Liver (tissue), 9 donors: ENCODE results near the gene ETV6. TPM values are rescaled to one million over a fixed set of nuclear protein-coding genes. Genes with fewer than 3 reads are reported as not detected.

Experiments used
- DNase-seq: peaks from one replicate; pipeline ENCODE4 v3.0.0-alpha.2; 2017; ENCODE audit warnings: low spot score
- H3K27ac ChIP-seq, 2 donors: one replicate each; pipeline ENCODE4 v1.7.0; 2013; ENCODE audit warnings: inconsistent platforms in 2 of 2, low read length in 2 of 2, control low read depth in 1 of 2, low read depth in 1 of 2, mild to moderate bottlenecking in 1 of 2
- H3K27me3 ChIP-seq, 4 donors: one replicate each; pipeline versions ENCODE4 v1.6.1 to v1.7.0; 2013; ENCODE audit warnings: low read length in 3 of 4, inconsistent platforms in 1 of 4, mild to moderate bottlenecking in 1 of 4, moderate library complexity in 1 of 4; ENCODE audit not compliant: control insufficient read depth in 4 of 4, insufficient read depth in 4 of 4
- H3K36me3 ChIP-seq, 4 donors: one replicate each; pipeline versions ENCODE4 v1.6.1 to v1.7.0; 2013; ENCODE audit warnings: low read length in 3 of 4, mild to moderate bottlenecking in 3 of 4, low read depth in 1 of 4, moderate library complexity in 1 of 4; ENCODE audit not compliant: control insufficient read depth in 4 of 4, insufficient read depth in 3 of 4
- H3K4me1 ChIP-seq, 4 donors: one replicate each; pipeline versions ENCODE4 v1.6.1 to v1.7.0; 2013; ENCODE audit warnings: low read length in 3 of 4, mild to moderate bottlenecking in 3 of 4, moderate library complexity in 1 of 4; ENCODE audit not compliant: control insufficient read depth in 4 of 4, insufficient read depth in 4 of 4
- H3K4me3 ChIP-seq, 3 donors: one replicate each; pipeline versions ENCODE4 v1.6.1 to v1.7.0; 2013; ENCODE audit warnings: low read length in 3 of 3, control low read depth in 1 of 3, low read depth in 1 of 3, mild to moderate bottlenecking in 1 of 3
- H3K9ac ChIP-seq, 2 donors: one replicate each; pipeline ENCODE4 v1.7.0; 2013; ENCODE audit warnings: low read length in 2 of 2, mild to moderate bottlenecking in 2 of 2, moderate library complexity in 2 of 2, control low read depth in 1 of 2, low read depth in 1 of 2
- H3K9me3 ChIP-seq, 4 donors: one replicate each; pipeline versions ENCODE4 v1.6.1 to v1.7.0; 2013; ENCODE audit warnings: low read length in 3 of 4; ENCODE audit not compliant: control insufficient read depth in 4 of 4
- EGR1 ChIP-seq, 2 donors: IDR thresholded peaks; 2 replicates each; pipeline ENCODE4 v1.6.1; 2016 to 2018; ENCODE audit warnings: antibody characterized with exemption in 2 of 2, low read depth in 2 of 2
- FOXA1 ChIP-seq: IDR thresholded peaks from 2 replicates; pipeline ENCODE4 v1.6.1; 2016; ENCODE audit warnings: antibody characterized with exemption
- FOXA2 ChIP-seq: IDR thresholded peaks from 2 replicates; pipeline ENCODE4 v1.6.1; 2016; ENCODE audit warnings: antibody characterized with exemption
- GABPA ChIP-seq, 2 donors: IDR thresholded peaks in 1 of 2; conservative IDR thresholded peaks in 1 of 2; 2 replicates each; pipeline ENCODE4 v1.6.1; 2016; ENCODE audit warnings: antibody characterized with exemption in 2 of 2, mild to moderate bottlenecking in 1 of 2, moderate library complexity in 1 of 2
- HNF4A ChIP-seq, 2 donors: conservative IDR thresholded peaks; 2 replicates each; pipeline ENCODE4 v1.6.1; 2016; ENCODE audit warnings: antibody characterized with exemption in 2 of 2, mild to moderate bottlenecking in 2 of 2
- HNF4G ChIP-seq: IDR thresholded peaks from 2 replicates; pipeline ENCODE4 v1.6.1; 2016; ENCODE audit warnings: antibody characterized with exemption
- JUND ChIP-seq, 2 donors: IDR thresholded peaks; 2 replicates each; pipeline ENCODE4 v1.6.1; 2016; ENCODE audit warnings: antibody characterized with exemption in 2 of 2
- NR2F2 ChIP-seq: IDR thresholded peaks from 2 replicates; pipeline ENCODE4 v1.6.1; 2016; ENCODE audit warnings: antibody characterized with exemption
- RAD21 ChIP-seq, 2 donors: IDR thresholded peaks; 2 replicates each; pipeline ENCODE4 v1.6.1; 2016; ENCODE audit warnings: antibody characterized with exemption in 2 of 2, mild to moderate bottlenecking in 2 of 2
- RXRA ChIP-seq, 2 donors: IDR thresholded peaks; 2 replicates each; pipeline ENCODE4 v1.6.1; 2017 to 2018; ENCODE audit warnings: antibody characterized with exemption in 2 of 2, mild to moderate bottlenecking in 1 of 2
- SP1 ChIP-seq: IDR thresholded peaks from 2 replicates; pipeline ENCODE4 v1.6.1; 2018; ENCODE audit warnings: antibody characterized with exemption, mild to moderate bottlenecking
- TAF1 ChIP-seq: conservative IDR thresholded peaks from 2 replicates; pipeline ENCODE4 v1.6.1; 2016; ENCODE audit warnings: antibody characterized with exemption, mild to moderate bottlenecking
- YY1 ChIP-seq: IDR thresholded peaks from 2 replicates; pipeline ENCODE4 v1.6.1; 2016; ENCODE audit warnings: antibody characterized with exemption, mild to moderate bottlenecking
- WGBS: extraction: QIAGEN DNeasy Blood & Tissue Kit; methylation state at CpG from one replicate; pipeline ENCODE4 v1.1.7; 2013; 5-methylcytosine and 5-hydroxymethylcytosine counted together
- polyA plus RNA-seq, 2 donors: library from polyadenylated mRNA; stranded (reverse) in 1 of 2; unstranded in 1 of 2; fragments of 200-250 nt in 1 of 2; fragments of >200 nt in 1 of 2; fragmentation: Nextera tagmentation in 1 of 2; extraction: Ambion mirVana in 1 of 2; gene quantifications; one replicate each; pipeline versions ENCODE4 v1.2.1 to v1.2.3, GENCODE V29; 2013 to 2015
- total RNA-seq, 2 donors: library from RNA; depleted of rRNA; stranded (reverse); fragments of >200 nt; gene quantifications; one replicate each; pipeline ENCODE4 v1.2.3, GENCODE V29; 2014
- TF ChIP-seq, protein P1 (sequence below): IDR thresholded peaks from 2 replicates; pipeline ENCODE4 v1.6.1; 2016; ENCODE audit warnings: antibody characterized with exemption
- TF ChIP-seq, protein P2 (sequence below): IDR thresholded peaks from 2 replicates; pipeline ENCODE4 v1.6.1; 2016; ENCODE audit warnings: antibody characterized with exemption
- TF ChIP-seq, protein P3 (sequence below): fragments of 150-350 bp; IDR thresholded peaks from 2 replicates; pipeline ENCODE4 v1.5.1; 2017; ENCODE audit warnings: improper control_type of control experiment, low read depth, low read length; ENCODE audit not compliant: missing input control
- TF ChIP-seq, protein P4 (sequence below): IDR thresholded peaks from 2 replicates; pipeline ENCODE4 v1.6.1; 2016; ENCODE audit warnings: antibody characterized with exemption, mild to moderate bottlenecking
- TF ChIP-seq, protein P5 (sequence below): IDR thresholded peaks from 2 replicates; pipeline ENCODE4 v1.6.1; 2016; ENCODE audit warnings: antibody characterized with exemption
- donor health status: healthy.
- donor health status: healthy.
- donor health status: healthy.
- donor health status: healthy.
- donor health status: healthy.

Gene ETV6
- total and polyA plus RNA-seq, 4 donors, result 2.0 to 6.2 (median 3.5) TPM

DNA sequence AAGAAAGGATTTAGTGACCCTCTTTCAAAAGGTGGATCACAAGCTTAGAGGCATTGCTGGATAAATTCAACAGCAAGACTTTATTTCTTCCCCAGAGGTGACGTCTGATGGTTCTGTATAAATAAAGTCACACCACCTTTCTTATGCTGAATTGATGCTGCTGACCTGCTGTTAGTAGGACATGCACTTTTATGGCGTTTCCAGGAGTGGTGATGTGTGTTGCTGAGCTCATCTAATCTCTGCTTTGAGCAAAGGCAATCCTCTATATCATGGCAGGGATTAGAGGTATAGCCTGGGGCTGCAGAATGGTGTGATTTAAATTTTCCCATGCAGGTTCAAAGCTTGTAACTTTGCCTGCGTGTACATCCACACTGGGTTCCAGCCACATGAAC, 94.9 kb downstream of the ETV6 start:
- H3K36me3 ChIP-seq, result no peaks in the 10 kb centered on the region
- DNase-seq, result no peak
- no peaks in the 10 kb centered on the region for H3K4me1 ChIP-seq
- H3K9me3 ChIP-seq, result no peaks in the 10 kb centered on the region
- WGBS, result 92% methylated on average over 3 of the region's 3 CpGs
- H3K9ac ChIP-seq, result no peak overlapping the region
- no peak overlapping the region for H3K27ac ChIP-seq
- TF ChIP-seq SP1, result no peak
- TF ChIP-seq RXRA (IDR thresholded peaks at IDR 0.05), result no peak
- TF ChIP-seq GABPA (IDR thresholded peaks at IDR 0.05 in 1 of 2, conservative IDR thresholded peaks at IDR 0.05 in 1 of 2), result no peak
- no peak for TF ChIP-seq TAF1
- no peak for TF ChIP-seq EGR1 (IDR thresholded peaks at IDR 0.05; ENCODE audit: low read depth in 2 of 2)
- TF ChIP-seq, protein P1, sequence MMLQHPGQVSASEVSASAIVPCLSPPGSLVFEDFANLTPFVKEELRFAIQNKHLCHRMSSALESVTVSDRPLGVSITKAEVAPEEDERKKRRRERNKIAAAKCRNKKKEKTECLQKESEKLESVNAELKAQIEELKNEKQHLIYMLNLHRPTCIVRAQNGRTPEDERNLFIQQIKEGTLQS, result no peak
- TF ChIP-seq FOXA2, result no peak
- no peak for TF ChIP-seq HNF4A (conservative IDR thresholded peaks at IDR 0.05)
- TF ChIP-seq, protein P2, sequence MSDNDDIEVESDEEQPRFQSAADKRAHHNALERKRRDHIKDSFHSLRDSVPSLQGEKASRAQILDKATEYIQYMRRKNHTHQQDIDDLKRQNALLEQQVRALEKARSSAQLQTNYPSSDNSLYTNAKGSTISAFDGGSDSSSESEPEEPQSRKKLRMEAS, result no peak
- TF ChIP-seq HNF4G, result no peak
- no peak for TF ChIP-seq FOXA1
- H3K27me3 ChIP-seq, result no peaks in the 10 kb centered on the region
- no peak overlapping the region for H3K4me3 ChIP-seq

DNA sequence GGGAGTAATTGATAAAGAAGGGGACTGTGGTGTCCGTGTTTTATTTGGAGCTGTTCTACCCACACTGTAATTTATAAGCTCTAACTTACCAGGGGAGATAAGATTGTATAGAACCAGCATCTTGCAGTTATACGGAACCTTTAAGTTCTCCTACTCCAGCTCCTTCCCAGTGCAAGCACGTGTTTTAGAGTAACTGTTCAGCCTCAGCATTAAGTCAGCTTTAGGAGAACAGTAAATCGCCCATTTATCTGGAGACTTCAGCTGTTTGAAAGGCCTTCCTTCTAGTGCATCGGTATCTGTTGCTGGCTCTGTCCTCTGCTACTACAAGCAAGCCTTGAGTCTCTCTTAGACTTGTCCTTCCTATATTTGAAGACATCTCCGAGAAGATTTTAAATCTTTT, 95.6 kb downstream of the ETV6 start:
- Histone ChIP-seq H3K4me1 (no peaks in the 10 kb centered on the region), H3K4me3 (no peak overlapping the region), H3K9ac (no peak overlapping the region), H3K9me3 (no peaks in the 10 kb centered on the region), H3K27me3 (no peaks in the 10 kb centered on the region), H3K27ac (no peak overlapping the region), H3K36me3 (no peaks in the 10 kb centered on the region)
- TF ChIP-seq, protein P2, result no peak
- TF ChIP-seq EGR1 (IDR thresholded peaks at IDR 0.05; ENCODE audit: low read depth in 2 of 2) (no peak), YY1 (no peak), GABPA (IDR thresholded peaks at IDR 0.05 in 1 of 2, conservative IDR thresholded peaks at IDR 0.05 in 1 of 2) (no peak), SP1 (no peak), HNF4G (no peak), NR2F2 (no peak), TAF1 (no peak), FOXA2 (no peak), HNF4A (conservative IDR thresholded peaks at IDR 0.05) (no peak), JUND (IDR thresholded peaks at IDR 0.05) (no peak), RAD21 (IDR thresholded peaks at IDR 0.05) (no peak), RXRA (IDR thresholded peaks at IDR 0.05) (no peak)
- TF ChIP-seq, protein P3, sequence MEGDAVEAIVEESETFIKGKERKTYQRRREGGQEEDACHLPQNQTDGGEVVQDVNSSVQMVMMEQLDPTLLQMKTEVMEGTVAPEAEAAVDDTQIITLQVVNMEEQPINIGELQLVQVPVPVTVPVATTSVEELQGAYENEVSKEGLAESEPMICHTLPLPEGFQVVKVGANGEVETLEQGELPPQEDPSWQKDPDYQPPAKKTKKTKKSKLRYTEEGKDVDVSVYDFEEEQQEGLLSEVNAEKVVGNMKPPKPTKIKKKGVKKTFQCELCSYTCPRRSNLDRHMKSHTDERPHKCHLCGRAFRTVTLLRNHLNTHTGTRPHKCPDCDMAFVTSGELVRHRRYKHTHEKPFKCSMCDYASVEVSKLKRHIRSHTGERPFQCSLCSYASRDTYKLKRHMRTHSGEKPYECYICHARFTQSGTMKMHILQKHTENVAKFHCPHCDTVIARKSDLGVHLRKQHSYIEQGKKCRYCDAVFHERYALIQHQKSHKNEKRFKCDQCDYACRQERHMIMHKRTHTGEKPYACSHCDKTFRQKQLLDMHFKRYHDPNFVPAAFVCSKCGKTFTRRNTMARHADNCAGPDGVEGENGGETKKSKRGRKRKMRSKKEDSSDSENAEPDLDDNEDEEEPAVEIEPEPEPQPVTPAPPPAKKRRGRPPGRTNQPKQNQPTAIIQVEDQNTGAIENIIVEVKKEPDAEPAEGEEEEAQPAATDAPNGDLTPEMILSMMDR, result no peak
- TF ChIP-seq, protein P1, result no peak
- TF ChIP-seq, protein P4, sequence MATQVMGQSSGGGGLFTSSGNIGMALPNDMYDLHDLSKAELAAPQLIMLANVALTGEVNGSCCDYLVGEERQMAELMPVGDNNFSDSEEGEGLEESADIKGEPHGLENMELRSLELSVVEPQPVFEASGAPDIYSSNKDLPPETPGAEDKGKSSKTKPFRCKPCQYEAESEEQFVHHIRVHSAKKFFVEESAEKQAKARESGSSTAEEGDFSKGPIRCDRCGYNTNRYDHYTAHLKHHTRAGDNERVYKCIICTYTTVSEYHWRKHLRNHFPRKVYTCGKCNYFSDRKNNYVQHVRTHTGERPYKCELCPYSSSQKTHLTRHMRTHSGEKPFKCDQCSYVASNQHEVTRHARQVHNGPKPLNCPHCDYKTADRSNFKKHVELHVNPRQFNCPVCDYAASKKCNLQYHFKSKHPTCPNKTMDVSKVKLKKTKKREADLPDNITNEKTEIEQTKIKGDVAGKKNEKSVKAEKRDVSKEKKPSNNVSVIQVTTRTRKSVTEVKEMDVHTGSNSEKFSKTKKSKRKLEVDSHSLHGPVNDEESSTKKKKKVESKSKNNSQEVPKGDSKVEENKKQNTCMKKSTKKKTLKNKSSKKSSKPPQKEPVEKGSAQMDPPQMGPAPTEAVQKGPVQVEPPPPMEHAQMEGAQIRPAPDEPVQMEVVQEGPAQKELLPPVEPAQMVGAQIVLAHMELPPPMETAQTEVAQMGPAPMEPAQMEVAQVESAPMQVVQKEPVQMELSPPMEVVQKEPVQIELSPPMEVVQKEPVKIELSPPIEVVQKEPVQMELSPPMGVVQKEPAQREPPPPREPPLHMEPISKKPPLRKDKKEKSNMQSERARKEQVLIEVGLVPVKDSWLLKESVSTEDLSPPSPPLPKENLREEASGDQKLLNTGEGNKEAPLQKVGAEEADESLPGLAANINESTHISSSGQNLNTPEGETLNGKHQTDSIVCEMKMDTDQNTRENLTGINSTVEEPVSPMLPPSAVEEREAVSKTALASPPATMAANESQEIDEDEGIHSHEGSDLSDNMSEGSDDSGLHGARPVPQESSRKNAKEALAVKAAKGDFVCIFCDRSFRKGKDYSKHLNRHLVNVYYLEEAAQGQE, result no peak
- TF ChIP-seq, protein P5, sequence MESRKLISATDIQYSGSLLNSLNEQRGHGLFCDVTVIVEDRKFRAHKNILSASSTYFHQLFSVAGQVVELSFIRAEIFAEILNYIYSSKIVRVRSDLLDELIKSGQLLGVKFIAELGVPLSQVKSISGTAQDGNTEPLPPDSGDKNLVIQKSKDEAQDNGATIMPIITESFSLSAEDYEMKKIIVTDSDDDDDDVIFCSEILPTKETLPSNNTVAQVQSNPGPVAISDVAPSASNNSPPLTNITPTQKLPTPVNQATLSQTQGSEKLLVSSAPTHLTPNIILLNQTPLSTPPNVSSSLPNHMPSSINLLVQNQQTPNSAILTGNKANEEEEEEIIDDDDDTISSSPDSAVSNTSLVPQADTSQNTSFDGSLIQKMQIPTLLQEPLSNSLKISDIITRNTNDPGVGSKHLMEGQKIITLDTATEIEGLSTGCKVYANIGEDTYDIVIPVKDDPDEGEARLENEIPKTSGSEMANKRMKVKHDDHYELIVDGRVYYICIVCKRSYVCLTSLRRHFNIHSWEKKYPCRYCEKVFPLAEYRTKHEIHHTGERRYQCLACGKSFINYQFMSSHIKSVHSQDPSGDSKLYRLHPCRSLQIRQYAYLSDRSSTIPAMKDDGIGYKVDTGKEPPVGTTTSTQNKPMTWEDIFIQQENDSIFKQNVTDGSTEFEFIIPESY, result no peak
- 90% methylated on average over 6 of the region's 6 CpGs for WGBS
- no peak for DNase-seq
